T47D (cell line): ENCODE results near the gene CCDC127.
"Not testable (repeated sequence)": the region's sequence is repeated elsewhere in the genome, so short reads cannot be mapped to it uniquely, and the experiment has no call there.

ENCODE experiments used
- DNase-seq, 2 experiments: peaks; one replicate each; pipeline versions ENCODE4 v3.0.0 to v3.0.0-alpha.2; 2011 to 2012; ENCODE audit warnings: low read depth in 1 of 2, low spot score in 1 of 2
- JUND ChIP-seq: IDR thresholded peaks from 2 replicates; pipeline ENCODE4 v1.6.1; 2012; ENCODE audit warnings: low read depth
- in situ Hi-C: cut with HindIII; loops from 2 replicates; pipeline ENCODE4 v1.10.0; 2016; ENCODE audit warnings: low sequenced_read_pairs, low pct_unique_long_range_greater_than_20kb

Gene CCDC127

GRCh38 chr5:173392-174290 is 44.3 kb downstream of the CCDC127 start:
- DNase-seq = no peak
- in situ Hi-C loops = no loop called here
- no peak for TF ChIP-seq JUND

- no peak for TF ChIP-seq JUND
- no peak for DNase-seq
- in situ Hi-C loops = no loop called here
These were observed 45.1 kb downstream of the CCDC127 start for GRCh38 chr5:172841-173251.

GRCh38 chr5:172421-172820 is 45.5 kb downstream of the CCDC127 start:
- no peak for TF ChIP-seq JUND
- no peak for DNase-seq
- in situ Hi-C loops = no loop called here

GRCh38 chr5:171801-172331 is 46.1 kb downstream of the CCDC127 start:
- in situ Hi-C loops = no loop called here
- TF ChIP-seq JUND = no peak
- no peak for DNase-seq

DNA sequence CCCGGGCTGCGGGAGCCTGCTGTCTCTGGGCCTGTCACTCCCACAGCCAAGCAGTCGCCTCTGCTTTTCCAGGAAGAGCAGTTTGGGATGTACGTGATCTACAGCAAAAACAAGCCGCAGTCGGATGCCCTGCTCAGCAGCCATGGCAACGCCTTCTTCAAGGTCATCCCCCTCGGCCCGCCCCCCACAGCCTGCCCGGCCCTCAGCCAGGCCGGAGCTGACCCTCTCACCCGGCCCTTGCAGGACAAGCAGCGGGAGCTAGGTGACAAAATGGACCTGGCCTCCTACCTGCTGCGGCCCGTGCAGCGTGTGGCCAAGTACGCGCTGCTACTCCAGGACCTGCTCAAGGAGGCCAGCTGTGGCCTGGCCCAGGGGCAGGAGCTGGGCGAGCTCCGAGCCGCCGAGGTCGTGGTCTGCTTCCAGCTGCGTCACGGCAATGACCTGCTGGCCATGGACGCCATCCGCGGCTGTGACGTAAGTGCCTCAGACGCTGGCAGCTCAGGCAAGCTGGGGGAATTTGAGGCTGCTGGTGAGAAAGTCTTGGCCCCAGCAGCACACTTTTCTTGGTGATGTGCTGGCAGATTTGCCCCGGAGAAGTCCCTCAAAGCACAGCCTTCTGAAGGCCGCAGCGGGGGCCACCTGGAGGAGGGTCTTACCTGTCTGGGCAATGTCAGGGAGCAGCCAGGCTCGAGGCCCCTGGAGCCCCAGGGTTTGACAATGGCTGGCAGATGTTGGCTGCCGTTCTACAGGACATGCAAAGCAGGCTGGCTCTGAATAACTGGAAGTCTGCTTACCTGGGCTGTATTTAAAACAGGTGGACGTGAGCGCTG is 46.8 kb downstream of the CCDC127 start:
- no peak for TF ChIP-seq JUND
- no peak for DNase-seq
- in situ Hi-C loops = no loop called here

DNA sequence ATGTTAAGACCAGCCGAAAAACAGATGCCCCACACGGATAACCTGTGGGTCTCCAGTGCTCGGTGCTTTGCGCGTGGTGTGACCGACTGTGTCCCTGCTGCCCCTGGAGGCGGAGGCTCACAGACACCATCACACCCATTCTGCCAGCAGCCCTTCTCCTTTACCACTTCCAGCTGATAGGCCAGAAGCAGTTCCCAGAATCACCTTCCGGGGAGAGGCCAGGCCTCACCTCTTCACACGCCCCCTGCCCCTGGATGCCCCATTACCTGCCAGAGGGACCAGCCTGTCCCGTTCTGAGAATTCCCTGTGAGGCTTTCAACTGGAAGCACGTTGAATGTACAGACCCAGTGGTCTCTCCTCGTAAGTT is 48.2 kb downstream of the CCDC127 start:
- in situ Hi-C loops = no loop called here
- no peak for TF ChIP-seq JUND
- DNase-seq = no peak

- in situ Hi-C loops = no loop called here
- no peak for DNase-seq
- TF ChIP-seq JUND = no peak
These were observed 48.8 kb downstream of the CCDC127 start for GRCh38 chr5:169071-169727.

- TF ChIP-seq JUND = no peak
- DNase-seq = no peak
- in situ Hi-C loops = no loop called here
These were observed 49.8 kb downstream of the CCDC127 start for GRCh38 chr5:167982-168660.

DNA sequence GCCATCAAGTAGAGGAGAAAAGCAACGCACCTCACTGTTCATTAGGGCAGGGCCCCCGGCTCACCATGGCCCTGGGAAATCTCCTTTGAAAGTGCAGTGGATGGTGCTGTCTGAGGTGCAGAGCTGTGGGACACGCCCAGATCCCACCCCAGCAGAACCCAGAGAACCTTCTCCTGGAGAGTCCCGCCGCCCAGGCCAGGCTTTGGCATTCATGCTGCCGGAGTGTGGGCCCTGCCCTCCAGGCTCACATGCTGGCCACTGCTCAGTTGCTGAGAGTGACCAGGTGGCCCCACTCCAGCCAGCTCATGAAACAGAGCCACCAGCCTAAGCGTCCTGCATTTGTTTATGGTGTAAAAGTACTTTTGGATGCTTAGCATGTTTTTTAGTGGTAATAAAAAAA is 50.4 kb downstream of the CCDC127 start:
- in situ Hi-C loops = no loop called here
- TF ChIP-seq JUND = no peak
- DNase-seq = no peak

DNA sequence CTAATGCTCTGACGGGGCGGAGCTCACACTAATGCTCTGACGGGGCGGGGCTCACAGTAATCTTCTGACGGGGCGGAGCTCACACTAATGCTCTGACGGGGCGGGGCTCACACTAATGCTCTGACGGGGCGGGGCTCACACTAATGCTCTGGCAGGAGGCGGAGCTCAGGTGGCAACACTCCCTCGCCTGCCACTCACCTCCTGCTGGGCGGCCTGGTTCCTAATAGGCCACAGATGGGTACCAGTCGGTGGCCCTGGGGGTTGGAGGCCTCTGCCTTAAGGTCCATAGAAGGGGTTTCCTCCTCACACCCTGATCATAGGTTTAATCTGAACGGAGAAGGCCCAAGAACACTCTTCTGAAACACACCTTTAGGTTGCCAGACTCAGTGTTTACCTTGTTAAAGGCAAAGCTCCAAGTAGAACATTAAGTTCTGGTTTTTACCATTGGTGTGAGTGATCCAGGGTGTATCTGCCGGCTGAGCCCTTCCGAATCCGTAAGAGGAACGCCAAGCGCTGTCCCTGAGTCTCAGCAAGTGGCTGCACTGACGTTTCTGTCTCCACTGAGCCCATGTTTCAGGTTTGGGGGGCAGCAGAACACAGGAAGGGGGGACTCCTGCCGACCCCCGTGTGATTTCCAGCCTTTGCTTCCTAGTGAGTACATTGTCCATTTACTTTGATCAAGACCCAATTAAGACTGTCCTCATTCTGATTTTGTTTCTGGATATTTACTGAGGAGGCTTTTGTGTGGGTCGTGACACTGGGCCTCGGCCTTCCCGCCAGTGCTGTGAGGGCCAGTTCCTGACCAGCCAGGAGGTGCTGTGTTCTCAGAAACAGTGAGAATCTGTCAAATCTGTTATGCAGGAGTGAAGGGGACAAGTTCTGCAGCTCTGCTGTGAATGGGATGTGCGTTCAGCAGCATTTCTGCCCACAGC is 51.2 kb downstream of the CCDC127 start:
- TF ChIP-seq JUND = no peak
- DNase-seq = no peak
- in situ Hi-C loops = no loop called here

GRCh38 chr5:164783-165182 is 53.2 kb downstream of the CCDC127 start:
- in situ Hi-C loops, DNase-seq: not testable (repeated sequence)
